ENCODE results near the gene RTTN.

RTTN gene

GRCh38 chr18:70085641-70086040, 119.8 kb downstream of the RTTN start:
- TF ChIP-seq CTCF (IDR thresholded peaks at IDR 0.05; ENCODE audit: low read depth, low read length): no peak
- no peak for DNase-seq (ENCODE audit: low read depth, low spot score)
- in situ Hi-C loops (cut with HindIII; ENCODE audit: low sequenced_read_pairs): no loop called here
- no peak overlapping the region for H3K4me3 ChIP-seq (ENCODE audit: low read depth, low read length)

- in situ Hi-C loops (cut with HindIII; ENCODE audit: low sequenced_read_pairs): no loop called here
- DNase-seq (ENCODE audit: low read depth, low spot score): no peak
- no peak overlapping the region for H3K4me3 ChIP-seq (ENCODE audit: low read depth, low read length)
- TF ChIP-seq CTCF (IDR thresholded peaks at IDR 0.05; ENCODE audit: low read depth, low read length): no peak
Observed at GRCh38 chr18:70082430-70082829, 123.1 kb downstream of the RTTN start.

GRCh38 chr18:70078106-70078505, 127.4 kb downstream of the RTTN start:
- H3K4me3 ChIP-seq (ENCODE audit: low read depth, low read length): no peak overlapping the region
- no peak for DNase-seq (ENCODE audit: low read depth, low spot score)
- TF ChIP-seq CTCF (IDR thresholded peaks at IDR 0.05; ENCODE audit: low read depth, low read length): no peak
- in situ Hi-C loops (cut with HindIII; ENCODE audit: low sequenced_read_pairs): no loop called here

GRCh38 chr18:70075906-70076305, 129.6 kb downstream of the RTTN start:
- TF ChIP-seq CTCF (IDR thresholded peaks at IDR 0.05; ENCODE audit: low read depth, low read length): no peak
- DNase-seq (ENCODE audit: low read depth, low spot score): no peak
- no peak overlapping the region for H3K4me3 ChIP-seq (ENCODE audit: low read depth, low read length)
- in situ Hi-C loops (cut with HindIII; ENCODE audit: low sequenced_read_pairs): no loop called here

GRCh38 chr18:70074116-70074515, 131.4 kb downstream of the RTTN start:
- in situ Hi-C loops (cut with HindIII; ENCODE audit: low sequenced_read_pairs): no loop called here
- no peak for DNase-seq (ENCODE audit: low read depth, low spot score)
- no peak overlapping the region for H3K4me3 ChIP-seq (ENCODE audit: low read depth, low read length)
- no peak for TF ChIP-seq CTCF (IDR thresholded peaks at IDR 0.05; ENCODE audit: low read depth, low read length)

GRCh38 chr18:70073432-70073831, 132.1 kb downstream of the RTTN start:
- H3K4me3 ChIP-seq (ENCODE audit: low read depth, low read length): no peak overlapping the region
- in situ Hi-C loops (cut with HindIII; ENCODE audit: low sequenced_read_pairs): no loop called here
- no peak for DNase-seq (ENCODE audit: low read depth, low spot score)
- TF ChIP-seq CTCF (IDR thresholded peaks at IDR 0.05; ENCODE audit: low read depth, low read length): no peak

- TF ChIP-seq CTCF (IDR thresholded peaks at IDR 0.05; ENCODE audit: low read depth, low read length): peak; percentile 39
- H3K4me3 ChIP-seq (ENCODE audit: low read depth, low read length): no peak overlapping the region
- DNase-seq (ENCODE audit: low read depth, low spot score): peak; percentile 42
- in situ Hi-C loops (cut with HindIII; ENCODE audit: low sequenced_read_pairs): no loop called here
Observed at GRCh38 chr18:70072678-70073077, 132.8 kb downstream of the RTTN start.

Measured in astrocyte of the spinal cord (primary cell).